HepG2 (cell line): ENCODE results near the gene TSEN54. TPM values are rescaled to one million over a fixed set of nuclear protein-coding genes. Genes with fewer than 3 reads are reported as not detected.
A peak's percentile ranks its signal among the peaks of the same experiment; 100 is the strongest.

Source experiments
- DZIP1 ChIP-seq: sonication (generic); formaldehyde crosslinking; IDR thresholded peaks from 2 replicates; pipeline ENCODE4 v1.5.0; 2020; ENCODE audit warnings: mild to moderate bottlenecking, missing genetic modification reagents
- ESRRA ChIP-seq: sonication (generic); formaldehyde crosslinking; IDR thresholded peaks from 2 replicates; pipeline ENCODE4 v1.5.1; 2020; ENCODE audit warnings: mild to moderate bottlenecking, low read depth, missing genetic modification reagents
- GMEB2 ChIP-seq: IDR thresholded peaks from 2 replicates; pipeline ENCODE4 v1.6.1; 2016; ENCODE audit warnings: missing biosample characterization, missing genetic modification reagents, low read depth
- IKZF5 ChIP-seq: IDR thresholded peaks from 2 replicates; pipeline ENCODE4 v1.6.1; 2018; ENCODE audit warnings: missing genetic modification reagents, mild to moderate bottlenecking, missing compliant biosample characterization
- STAG1 ChIP-seq: sonication (generic); formaldehyde crosslinking; IDR thresholded peaks from 2 replicates; pipeline ENCODE4 v1.4.0; 2020; ENCODE audit warnings: missing genetic modification reagents
- STAT6 ChIP-seq: sonication (generic); formaldehyde crosslinking; IDR thresholded peaks from 2 replicates; pipeline ENCODE4 v1.4.0; 2020; ENCODE audit warnings: missing genetic modification reagents, mild to moderate bottlenecking, borderline replicate concordance
- THAP9 ChIP-seq: sonication (generic); formaldehyde crosslinking; IDR thresholded peaks from 2 replicates; pipeline ENCODE4; 2020; ENCODE audit warnings: missing genetic modification reagents, mild to moderate bottlenecking, borderline replicate concordance
- ZBTB14 ChIP-seq: sonication (generic); formaldehyde crosslinking; IDR thresholded peaks from 2 replicates; pipeline ENCODE4 v1.4.0; 2020; ENCODE audit warnings: missing genetic modification reagents
- ZBTB26 ChIP-seq: IDR thresholded peaks from 2 replicates; pipeline ENCODE4 v1.6.1; 2016; ENCODE audit warnings: missing compliant biosample characterization, missing genetic modification reagents, borderline replicate concordance
- polyA plus RNA-seq, 8 experiments: library from polyadenylated mRNA; depleted of rRNA in 3 of 8; stranded (reverse) in 7 of 8; unstranded in 1 of 8; fragments of >200 nt; fragmentation: Illumina TruSeq in 4 of 8; extraction: Trizol in 4 of 8; gene quantifications; 2 replicates each; pipeline versions ENCODE4 v1.2.1 to v1.2.3, GENCODE V29; 2011 to 2016; ENCODE audit warnings: low read depth in 4 of 8, missing spikeins in 1 of 8, mixed read lengths in 1 of 8; ENCODE audit not compliant: insufficient read depth in 1 of 8
- total RNA-seq, 5 experiments: library from RNA; depleted of rRNA; stranded (reverse); fragments of >200 nt; fragmentation: Illumina TruSeq; extraction: Trizol; gene quantifications; 2 replicates each; pipeline ENCODE4 v1.2.3, GENCODE V29; 2016; ENCODE audit warnings: low read depth in 1 of 5

The TSEN54 gene
- total and polyA plus RNA-seq, 2 of the 13 experiments (the other 11 are each of a cell fraction or from before 2014, with no cell fraction given), result 62.9 to 63.3 TPM

GRCh38 chr17:75511610-75512575, 4.4 kb upstream of the TSEN54 start (continued):
- peak; percentile 67; the same call in 1 of the 2 replicates for TF ChIP-seq ESRRA
- peak; percentile 78; the same call in 1 of the 2 replicates for TF ChIP-seq ZBTB26
- TF ChIP-seq DZIP1 (CRISPR knock-in tag), result no peak
- peak; percentile 42 for TF ChIP-seq STAG1
- TF ChIP-seq STAT6 (CRISPR knock-in tag), result no peak
- peak; percentile 83 for TF ChIP-seq IKZF5 (CRISPR knock-in tag)
- TF ChIP-seq GMEB2, result no peak
- no peak for TF ChIP-seq THAP9 (CRISPR knock-in tag)
- 0 out of 2 replicates have a peak, but pooled peaks have one; percentile 20 for TF ChIP-seq ZBTB14
